Astrocyte (in vitro differentiated cells and primary cell): ENCODE data around the gene SLC25A18.

Experiments
- EZH2 ChIP-seq: IDR thresholded peaks from 2 replicates; pipeline ENCODE4 v1.6.1; 2012; ENCODE audit warnings: mild to moderate bottlenecking, low read length, inconsistent platforms; ENCODE audit not compliant: insufficient read depth
- TF ChIP-seq, protein P1 (sequence below): IDR thresholded peaks from 2 replicates; pipeline ENCODE4 v1.5.1; 2011; ENCODE audit warnings: low read depth, mild to moderate bottlenecking, inconsistent platforms, low read length, moderate library complexity; ENCODE audit not compliant: insufficient read depth

DNA sequence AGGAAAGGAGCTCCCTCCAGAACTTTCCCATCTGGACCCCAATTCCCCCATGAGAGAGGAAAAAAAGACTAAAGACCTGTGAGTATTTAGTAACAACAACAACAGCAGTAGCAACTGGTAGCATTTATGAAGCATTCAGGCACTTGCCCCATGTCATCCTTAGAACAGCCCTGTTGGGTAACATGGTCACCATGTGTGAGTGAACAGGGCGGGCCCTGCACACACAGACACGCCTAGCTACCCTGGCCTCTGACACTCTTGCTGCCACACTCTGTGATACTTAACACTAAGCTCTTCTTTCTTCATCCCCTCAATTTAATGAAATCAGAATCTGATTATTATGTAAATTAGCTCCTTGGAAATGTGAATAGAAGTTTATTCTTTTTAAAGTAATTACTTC lies 26.1 kb upstream of the SLC25A18 start:
- TF ChIP-seq, protein P1, sequence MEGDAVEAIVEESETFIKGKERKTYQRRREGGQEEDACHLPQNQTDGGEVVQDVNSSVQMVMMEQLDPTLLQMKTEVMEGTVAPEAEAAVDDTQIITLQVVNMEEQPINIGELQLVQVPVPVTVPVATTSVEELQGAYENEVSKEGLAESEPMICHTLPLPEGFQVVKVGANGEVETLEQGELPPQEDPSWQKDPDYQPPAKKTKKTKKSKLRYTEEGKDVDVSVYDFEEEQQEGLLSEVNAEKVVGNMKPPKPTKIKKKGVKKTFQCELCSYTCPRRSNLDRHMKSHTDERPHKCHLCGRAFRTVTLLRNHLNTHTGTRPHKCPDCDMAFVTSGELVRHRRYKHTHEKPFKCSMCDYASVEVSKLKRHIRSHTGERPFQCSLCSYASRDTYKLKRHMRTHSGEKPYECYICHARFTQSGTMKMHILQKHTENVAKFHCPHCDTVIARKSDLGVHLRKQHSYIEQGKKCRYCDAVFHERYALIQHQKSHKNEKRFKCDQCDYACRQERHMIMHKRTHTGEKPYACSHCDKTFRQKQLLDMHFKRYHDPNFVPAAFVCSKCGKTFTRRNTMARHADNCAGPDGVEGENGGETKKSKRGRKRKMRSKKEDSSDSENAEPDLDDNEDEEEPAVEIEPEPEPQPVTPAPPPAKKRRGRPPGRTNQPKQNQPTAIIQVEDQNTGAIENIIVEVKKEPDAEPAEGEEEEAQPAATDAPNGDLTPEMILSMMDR: no peak
- no peak for TF ChIP-seq EZH2
